NCI-H2196 treated with DMSO at 0.1 percent for 48 hours (cell line): ENCODE data around the gene SLPI.

ENCODE experiments used
- DNase-seq: peaks from one replicate; lab custom pipeline; 2025; ENCODE audit not compliant: unreplicated experiment; lab: John Stamatoyannopoulos, UW

SLPI gene

DNA sequence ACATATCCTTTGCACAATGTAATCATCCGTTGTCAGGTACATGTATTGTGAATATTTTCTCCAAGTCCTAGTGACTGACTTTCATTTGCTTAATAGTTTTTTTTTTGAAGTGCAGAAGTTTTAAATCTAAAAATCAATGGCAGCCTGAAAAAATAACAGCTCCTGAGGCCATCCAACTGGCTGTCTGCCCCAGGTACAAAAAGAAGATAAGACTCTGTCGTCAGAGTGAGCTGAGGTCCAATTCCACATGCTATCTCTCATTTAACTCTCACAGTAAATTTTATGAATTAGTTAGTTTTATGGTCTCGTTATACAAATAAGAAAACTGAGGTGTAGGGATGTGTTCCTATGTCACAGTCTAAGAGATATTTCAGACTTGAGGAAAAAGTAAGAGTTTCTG lies 21.0 kb upstream of the SLPI start:
- DNase-seq, result no peak

DNA sequence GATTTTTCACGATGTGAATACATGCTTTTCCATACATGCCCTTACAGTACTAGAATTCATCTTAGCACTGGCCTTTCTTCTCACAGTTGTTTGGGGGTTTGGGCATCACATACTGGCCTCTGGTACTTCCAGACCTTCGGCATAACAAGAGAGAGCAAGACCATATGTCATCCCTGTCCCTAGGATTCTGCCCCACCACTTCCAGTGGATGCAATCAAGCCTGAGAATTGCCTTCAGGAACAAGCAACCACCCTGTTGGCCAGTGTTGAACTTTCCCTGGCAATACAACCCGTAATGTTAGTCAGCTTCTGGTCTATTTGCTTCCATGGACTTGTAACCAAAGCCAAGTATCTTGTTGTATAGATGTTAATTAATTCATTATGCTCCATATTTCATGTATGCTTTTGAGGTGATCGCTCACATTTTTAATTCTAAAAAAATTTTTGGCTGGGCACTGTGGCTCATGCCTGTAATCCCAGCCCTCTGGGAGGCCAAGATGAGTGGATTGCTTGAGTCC lies 15.4 kb upstream of the SLPI start:
- no peak for DNase-seq

DNA sequence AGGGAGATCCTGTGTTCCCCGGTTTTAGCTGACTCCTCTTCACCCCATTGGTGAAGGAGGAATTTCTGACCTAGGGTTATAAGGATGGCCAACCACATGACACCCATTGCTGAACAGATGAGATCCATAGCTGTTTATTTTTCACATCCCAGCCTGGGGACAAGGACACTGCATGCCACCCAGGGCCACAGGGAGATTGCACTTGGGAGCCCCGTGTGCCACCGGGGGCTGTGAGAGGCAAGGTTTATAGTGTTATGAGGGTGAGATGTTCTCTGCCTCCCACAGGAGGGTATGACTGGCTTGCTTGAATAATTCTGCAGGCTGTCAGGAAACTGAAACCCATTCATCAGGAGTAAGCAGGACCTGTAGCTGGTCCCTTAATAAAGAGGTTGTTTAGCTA lies 14.7 kb upstream of the SLPI start:
- no peak for DNase-seq

DNA sequence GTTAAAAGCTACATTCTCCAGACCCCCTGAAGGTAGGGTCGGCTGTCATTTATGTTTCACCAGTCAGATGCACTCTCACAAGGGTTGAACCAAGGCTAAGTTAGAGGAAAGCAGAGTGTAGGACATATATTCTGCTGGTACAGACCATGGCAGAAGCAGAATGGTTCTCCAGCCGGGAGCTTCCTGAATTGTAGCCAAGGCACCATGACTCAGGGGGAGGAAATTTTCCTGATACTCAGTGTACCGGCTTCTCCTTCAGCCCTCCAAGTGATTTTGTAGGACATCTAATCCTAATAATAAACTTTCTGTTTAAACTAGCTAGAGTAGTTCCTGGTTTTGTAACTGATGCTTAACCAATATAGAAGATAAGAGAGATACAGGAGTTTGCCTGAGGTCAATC lies 14.2 kb upstream of the SLPI start:
- DNase-seq, result no peak

DNA sequence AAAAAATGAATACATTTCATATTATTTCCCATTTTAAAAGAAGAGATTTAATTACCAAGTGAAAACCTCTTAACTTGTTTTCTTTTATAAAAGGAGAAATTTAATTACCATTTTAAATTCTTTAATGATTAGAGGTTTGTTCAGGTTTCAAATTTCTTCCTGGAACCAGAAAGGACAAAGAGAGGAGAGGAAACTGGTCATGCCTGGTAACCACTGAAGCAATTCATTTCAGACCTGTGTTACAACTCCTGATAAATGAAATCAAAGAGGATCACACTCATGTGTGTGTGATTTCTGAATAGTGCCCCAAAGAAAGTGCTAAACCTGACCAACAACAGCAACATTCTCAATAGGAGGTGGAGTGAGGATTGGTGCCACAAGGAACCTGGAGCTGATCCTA lies 12.6 kb upstream of the SLPI start:
- DNase-seq, result no peak

DNA sequence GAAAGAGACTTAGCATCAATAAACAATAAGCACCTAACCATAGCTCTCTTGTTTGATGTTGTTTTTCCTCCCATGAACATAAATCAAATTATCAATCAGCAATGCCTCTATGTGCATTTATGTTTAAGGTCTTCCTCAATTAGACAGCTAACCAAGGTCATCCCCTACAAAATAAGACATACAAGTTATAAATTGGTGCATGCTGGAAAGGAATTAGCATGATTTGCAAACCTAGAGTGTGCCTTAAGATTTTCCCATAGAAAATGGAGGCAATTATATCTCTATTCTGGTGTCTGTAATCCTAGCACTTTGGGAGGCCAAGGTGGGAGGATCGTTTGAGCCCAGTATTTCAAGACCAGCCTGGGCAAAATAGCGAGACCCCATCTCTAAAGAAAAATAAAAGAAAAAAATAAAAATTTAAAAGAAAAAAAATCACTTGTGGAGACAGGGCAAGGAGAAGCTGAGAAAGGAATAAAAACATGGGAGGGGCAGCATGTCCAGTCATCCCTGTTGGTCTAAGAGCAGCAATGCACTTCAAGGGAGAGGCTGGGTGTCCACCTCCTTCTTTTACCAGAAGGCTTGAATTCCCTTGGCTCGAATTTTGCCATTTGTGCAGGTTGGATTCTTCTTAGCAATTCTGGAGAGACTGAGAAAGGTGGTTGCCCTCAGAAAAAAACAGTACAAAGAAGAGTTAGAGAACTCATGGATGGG lies 9.3 kb upstream of the SLPI start:
- no peak for DNase-seq

DNA sequence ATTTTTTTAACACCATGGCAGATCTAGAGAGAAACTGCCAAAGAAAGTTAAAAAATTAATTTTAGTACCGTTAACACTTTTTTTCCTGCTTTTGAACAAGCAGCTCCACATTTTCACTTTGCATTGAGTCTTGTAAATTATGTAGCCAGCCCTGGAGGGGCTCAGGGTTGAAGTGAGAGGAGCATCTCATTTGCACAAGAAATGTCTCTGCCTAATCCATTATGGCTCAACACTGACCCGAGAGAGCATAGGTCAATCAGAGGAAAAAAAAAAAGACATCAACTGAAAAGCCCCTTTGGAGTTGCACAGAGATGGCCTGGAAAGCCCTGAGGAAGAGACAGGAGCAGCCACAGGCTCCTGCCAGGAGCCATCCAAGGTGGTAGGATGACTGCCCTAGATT lies 4.3 kb upstream of the SLPI start:
- DNase-seq, result no peak

DNA sequence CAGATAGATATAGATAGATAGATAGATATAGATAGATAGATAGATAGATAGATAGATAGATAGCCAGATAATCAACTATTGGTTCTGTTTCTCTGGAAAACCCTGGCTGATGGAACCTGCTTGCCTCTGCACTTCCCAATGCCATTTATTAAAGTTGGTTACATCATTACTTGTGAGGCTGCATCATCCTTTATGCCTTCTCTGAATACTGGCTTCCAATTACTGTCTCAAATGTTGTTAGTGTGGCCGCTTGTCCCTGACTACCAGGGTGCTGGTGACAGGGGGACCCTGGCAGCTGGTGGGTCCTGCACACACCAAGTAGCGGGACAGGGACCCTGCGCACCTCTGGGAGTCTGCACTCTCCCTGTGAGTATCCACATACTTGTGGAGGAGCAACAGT lies 3.9 kb upstream of the SLPI start:
- DNase-seq, result no peak

DNA sequence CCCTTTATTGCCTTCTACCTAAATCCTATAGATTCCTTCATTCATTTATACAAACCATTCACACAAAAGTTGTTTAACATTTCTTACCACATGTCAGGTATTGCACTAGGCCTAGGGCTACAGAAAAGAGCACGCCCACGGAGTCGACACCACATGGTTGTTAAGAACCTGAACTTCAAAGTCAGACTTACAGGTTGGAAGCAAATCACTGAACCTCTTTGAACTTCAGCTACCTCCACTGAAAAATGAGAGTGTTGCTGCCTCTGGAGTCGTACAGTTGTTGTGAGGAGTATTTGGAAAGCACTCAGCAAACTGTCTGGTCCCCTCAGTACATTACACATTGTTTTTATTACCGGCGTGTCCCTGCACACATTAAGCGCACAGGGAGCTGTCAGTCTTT lies 3.3 kb upstream of the SLPI start:
- no peak for DNase-seq

DNA sequence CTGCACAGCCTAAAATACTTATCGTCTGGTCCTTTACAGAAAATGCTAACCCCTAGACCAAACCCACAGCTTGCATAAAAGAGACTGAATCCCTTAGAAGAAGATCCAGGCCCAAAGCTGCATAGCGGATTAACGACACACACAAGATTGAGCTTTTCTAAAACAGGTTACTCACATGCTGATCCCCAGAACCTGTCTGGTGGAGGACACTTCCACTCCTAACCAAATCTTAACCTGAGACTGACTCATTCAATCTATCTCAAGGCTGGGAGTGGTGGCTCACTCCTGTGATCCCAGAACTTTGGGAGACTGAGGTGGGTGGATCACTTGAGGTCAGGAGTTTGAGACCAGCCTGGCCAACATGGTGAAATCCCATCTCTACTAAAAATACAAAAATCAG lies 2.8 kb upstream of the SLPI start:
- DNase-seq, result no peak

DNA sequence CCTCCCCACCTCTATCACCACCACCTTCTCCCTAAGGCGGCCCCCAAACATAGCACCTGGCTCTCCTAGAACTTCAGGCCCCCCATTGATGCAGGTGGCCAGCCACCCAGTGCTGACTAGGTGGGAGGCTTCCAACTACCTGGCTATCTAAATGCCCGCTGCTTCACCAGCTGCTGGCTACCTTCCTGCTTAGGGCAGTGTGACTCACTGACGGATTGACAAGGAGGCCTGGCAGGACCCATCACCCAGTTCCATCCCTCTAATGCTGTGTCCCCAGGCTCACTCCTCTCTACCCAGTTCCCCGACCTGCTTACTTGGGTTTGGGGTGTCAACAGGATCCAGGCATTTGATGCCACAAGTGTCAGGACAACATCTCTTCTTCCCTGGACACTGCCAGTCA lies 1.1 kb downstream of the SLPI start:
- DNase-seq, result no peak

DNA sequence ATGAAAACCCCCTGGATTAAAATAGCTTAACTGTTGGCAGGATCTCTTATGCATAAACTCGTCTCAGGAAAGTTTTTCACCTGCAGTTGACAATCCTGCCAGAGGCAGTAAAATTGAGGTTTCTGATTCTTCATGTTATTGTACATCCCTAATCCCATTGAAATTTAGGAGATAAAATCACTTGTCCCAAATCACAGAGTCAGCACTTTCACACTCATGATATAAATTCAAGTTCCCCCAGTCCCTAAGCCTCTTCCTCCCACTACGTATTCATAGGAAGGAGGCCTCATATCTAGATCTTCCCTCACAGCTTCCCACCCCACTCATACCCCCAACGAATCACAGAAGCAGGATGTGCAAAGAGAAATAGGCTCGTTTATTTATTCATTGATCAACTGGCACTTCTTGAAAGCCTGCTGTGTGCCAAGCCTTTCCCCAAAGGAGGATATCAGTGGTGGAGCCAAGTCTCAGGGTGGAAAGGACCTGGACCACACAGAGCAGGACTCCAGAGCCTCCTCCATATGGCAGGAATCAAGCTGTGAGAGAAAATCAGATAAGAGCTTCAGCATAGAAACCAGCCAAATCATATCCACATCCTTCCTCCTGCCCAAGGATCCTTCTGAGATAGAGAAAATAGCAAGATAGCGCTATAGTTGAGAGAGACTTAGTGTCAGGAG lies 2.3 kb downstream of the SLPI start:
- DNase-seq, result no peak

DNA sequence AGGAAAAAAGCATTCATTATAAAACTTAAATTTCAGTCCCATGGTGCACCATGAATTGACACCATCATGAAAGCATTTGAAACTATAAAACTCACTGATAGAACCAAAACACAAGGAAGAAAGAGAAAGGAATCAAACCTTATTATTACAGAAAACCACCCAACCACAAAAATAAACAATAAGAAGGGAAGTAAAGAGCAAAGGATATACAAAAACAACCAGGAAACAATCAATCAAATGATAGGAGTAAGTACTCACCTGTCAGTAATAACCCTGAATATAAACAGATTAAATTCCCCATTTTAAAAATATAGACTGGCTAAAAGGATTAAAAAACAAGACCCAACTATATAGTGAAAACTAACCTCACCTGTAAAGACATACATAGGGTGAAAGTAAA lies 5.8 kb downstream of the SLPI start:
- DNase-seq, result no peak

DNA sequence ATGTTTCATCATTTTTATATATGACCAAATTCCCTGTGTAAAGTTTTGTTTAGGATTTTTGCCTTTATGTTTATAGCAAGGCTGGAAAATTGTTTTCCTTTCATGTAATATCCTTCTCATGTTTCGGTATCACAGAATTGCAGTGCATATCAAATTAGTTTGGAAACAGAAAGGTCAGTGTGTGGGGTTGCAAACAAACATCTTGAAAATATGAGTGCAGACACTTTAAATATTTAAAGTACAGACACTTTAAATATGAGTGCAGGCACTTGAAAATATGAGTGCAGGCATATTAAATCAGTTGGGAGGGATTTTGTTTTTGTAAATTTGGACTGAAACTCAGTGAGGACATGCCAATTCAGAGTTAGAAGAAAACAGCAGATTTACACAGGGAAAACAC lies 6.5 kb downstream of the SLPI start:
- DNase-seq, result no peak

DNA sequence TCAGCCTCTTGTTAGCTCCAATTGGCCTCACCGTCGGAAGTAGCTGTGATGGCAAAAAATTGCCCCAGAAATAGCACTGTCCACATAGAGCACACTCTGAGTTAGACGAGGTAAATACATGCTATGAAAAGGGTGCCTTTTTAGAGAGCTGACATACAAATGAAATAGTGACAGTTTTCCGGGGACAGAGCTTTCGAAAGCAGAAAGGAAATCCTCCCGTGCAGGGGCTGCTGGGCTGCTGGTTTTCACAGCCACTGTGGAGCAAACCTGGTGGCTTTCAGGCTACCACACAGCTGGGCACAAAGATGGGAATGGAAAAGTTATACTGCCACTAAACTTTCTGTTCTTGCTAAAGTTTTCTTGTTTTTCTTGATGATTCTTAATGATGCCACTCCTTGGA lies 8.3 kb downstream of the SLPI start:
- DNase-seq, result no peak

DNA sequence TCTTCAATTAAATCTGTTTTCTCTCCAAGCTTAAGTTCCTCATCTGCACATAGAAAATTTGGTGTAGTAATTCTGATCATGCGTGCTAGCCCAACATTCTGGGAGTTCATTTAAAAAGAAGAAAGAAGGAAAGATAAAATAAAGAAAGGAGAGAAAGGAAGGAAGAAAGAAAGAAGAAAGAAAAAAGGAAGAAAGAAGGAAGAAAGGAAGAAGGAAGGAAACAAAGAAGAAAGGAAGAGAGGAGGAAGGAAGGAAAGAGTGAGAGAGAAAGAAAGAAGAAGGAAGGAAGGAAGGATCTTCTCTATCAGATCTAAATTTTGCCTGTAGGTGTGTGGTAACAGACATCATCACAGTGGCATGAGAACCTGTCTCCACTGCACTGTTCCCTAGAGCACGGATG lies 16.2 kb downstream of the SLPI start:
- no peak for DNase-seq

DNA sequence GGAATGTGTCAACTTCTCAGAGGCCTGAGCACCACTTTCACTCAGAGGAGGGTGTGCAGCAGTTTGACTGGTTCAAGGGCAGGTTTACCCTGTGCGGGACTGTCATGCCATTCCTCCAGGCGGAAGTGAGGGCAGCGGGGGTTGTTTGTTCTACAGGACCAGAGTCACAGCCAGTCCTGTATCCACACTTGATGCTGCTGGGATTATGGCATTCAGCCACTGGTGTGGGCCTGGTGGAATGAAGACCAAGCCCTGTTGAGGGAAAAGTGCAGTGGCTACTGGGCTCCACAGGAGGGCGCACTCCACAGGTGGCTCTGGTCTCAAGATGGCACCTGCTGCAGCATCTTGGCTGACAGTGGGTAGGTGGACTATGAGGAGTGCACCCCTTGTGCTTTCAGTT lies 18.4 kb downstream of the SLPI start:
- DNase-seq, result no peak

DNA sequence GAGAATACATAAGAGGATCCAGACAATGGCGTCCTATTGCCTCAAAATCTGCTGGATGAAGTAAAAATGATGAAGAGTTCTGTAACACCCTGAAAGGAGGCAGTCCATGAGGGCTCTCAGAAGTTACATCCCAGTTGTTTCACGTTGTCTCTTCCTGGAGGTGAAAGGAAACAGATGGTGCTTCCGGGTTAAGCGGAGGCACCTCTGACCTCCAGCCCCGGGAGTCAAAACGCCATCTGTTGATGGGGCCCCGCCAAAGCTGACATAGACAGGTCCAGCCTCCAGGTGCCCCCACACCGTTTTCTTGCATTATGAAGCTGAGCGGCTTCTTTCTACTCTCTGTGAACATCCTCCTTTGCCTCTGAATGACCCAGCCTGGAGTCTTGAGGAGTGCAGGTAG lies 23.7 kb downstream of the SLPI start:
- no peak for DNase-seq

DNA sequence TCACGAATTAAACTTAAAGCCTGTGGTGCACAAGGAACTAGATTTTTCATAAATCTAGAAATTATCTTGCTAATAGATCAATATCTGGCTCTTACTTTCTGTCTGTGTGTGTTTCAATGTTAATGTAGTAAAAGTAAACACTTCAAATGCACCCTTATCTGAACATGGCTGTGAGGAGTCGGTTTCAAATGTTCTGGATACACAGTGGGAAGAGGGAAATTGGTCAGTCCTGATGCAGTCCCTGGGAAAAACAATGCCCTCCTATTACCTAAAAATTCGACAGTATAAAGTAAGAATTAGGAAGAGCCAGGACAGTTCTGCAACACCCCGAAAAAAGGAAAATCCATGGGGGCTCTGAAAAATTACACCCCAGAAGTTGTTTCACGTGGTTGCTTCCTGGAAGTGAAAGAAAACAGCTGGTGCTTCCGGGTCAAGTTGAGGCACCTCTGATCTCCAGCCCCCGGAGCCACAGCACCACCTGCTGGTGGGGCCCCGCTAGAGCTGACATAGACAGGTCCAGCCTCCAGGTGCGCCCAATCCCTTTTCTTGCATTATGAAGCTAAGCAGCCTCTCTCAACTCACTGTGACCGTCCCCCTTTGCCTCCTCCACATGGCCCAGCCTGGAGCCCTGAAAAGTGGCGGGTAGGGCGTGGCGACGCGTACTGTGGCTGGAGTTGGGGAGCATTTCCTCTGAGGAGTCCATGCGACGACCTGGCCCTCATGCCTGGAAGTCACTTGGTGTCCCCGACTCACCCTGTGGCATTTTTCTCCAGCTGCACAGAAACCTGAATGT lies 24.9 kb downstream of the SLPI start:
- no peak for DNase-seq

DNA sequence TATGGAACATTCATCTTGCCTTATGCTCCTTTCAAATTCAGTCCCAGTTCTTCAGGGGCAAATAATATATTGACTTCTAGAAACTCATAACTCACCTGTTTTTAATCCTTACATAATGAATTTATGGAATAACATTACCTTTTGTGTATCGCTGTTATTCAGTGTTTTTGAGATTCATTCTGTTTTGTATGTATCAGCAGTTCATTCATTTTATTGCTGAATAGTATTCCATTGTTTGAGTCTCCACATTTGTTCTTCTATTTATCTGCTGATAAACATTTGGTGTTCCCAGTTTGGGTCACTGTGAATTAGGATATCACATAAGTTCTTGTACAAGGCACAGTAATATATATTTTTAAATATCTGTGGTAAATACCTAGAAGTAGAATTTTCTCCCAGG lies 28.1 kb downstream of the SLPI start:
- no peak for DNase-seq

DNA sequence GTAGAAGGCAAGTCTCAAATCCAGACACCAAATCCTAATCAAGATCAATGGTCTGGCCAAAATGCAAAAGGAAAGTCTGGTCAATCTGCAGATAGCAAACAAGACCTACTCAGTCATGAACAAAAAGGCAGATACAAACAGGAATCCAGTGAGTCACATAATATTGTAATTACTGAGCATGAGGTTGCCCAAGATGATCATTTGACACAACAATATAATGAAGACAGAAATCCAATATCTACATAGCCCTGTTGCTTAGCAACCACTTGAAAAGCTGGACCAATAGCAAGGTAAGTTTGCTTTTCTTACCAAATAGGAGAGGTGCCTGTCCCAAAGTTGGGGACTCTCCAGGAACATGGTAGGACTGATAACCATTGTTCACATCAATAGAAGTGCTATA lies 31.2 kb downstream of the SLPI start:
- no peak for DNase-seq

DNA sequence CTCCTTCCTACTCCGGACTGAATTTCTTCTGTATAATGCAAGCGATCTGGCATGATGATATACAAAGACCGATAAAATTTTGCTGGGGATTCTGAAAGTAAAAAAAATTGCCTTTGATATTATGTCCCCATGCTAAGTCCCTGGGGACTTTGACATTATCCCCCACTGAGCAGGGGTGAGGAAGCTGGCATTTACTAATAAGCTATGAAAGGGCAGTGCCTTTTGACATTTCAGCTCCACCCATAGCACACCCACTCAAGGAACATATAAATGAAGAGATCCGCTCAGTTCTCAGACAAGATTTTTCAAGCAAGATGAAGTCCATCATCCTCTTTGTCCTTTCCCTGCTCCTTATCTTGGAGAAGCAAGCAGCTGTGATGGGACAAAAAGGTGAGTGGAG lies 33.3 kb downstream of the SLPI start, which contains the start of gene SEMG2:
SEMG2 (plus strand) TSS at position 298 of the 400 bp plus-strand sequence; CDS start at position 315, 17 bp downstream.
- DNase-seq, result no peak
